T-helper 1 cell treated with Interleukin-12 subunit alpha and Interleukin-12 subunit beta and Interleukin-4 antibody, amounts not matched to agents 30 ng/mL and 1 ng/mL, for 36 hours (primary cell): ENCODE measurements around the gene PIGT. TPM values are rescaled to one million over a fixed set of nuclear protein-coding genes. Genes with fewer than 3 reads are reported as not detected.
"Not testable (repeated sequence)": the region's sequence is repeated elsewhere in the genome, so short reads cannot be mapped to it uniquely, and the experiment has no call there.

Experiments used
- intact Hi-C: fragments of 100-400 bp; cut with micrococcal nuclease; formaldehyde crosslinking; loops from one replicate; pipeline ENCODE4 v1.15.1; 2024
- total RNA-seq: library from RNA; stranded (reverse); gene quantifications from 2 replicates; pipeline ENCODE4 v1.2.3, GENCODE V29; 2022

PIGT gene
- total RNA-seq, 1 donor from 2014 or later, result 85.2 TPM

DNA sequence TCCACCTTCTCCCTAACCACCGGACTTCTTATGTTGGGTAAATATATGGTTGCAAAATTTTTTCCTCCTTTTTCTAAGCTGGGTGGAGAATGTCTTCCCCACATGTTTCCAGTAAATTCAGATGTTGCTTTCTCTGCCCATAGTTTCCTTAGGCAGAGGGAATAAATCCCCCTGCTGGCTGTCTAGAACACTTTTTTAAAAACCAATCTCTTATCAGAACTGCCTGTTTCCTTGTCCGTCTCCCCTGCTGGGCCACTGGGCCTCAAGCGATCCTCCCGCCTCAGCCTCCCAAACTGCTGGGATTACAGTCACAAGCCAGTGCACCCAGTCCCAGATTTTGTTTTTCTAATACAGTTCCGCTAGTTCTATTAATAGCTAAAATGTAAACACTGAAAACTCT lies 43.7 kb downstream of the PIGT start:
- intact Hi-C loops, result no loop called here

GRCh38 chr20:45461225-45461624 lies 45.3 kb downstream of the PIGT start:
- intact Hi-C loops, result no loop called here

DNA sequence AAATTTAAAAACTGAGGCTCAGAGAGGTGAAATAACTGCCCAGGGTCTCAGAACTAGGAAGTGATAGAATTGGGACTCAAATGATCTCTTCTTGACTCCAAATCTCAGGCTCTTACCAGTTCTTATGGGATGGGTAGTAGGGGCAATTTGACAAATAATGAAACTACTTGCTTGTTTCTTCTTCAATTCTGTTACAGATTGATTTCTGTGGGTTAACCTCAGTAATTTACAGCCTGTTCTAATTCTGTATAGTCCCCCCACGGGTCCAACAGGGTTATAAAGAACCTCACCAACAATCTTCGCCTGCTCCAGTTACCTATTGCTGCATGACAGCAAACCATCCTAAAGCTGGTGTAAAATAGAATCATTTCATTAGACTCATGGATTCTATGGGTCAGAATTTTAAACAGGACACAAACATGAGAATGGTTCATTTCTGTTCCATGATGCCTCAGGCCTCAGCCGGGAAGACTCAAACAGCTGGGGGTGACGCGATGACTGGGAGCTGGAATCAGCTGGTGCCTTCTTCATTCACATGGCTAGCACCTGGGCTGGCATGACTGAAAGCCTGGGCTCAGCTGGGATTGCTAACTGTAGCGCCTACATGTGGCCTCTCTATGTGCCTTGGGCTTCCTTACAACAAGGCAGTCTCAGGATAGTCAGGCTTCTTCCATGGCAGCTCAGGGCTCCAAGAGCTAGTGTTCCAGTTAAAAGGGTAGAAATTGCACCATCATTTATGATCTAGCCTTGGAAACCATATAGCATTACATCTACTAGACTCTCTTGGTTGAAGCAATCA lies 47.0 kb downstream of the PIGT start:
- intact Hi-C loops, result no loop called here

DNA sequence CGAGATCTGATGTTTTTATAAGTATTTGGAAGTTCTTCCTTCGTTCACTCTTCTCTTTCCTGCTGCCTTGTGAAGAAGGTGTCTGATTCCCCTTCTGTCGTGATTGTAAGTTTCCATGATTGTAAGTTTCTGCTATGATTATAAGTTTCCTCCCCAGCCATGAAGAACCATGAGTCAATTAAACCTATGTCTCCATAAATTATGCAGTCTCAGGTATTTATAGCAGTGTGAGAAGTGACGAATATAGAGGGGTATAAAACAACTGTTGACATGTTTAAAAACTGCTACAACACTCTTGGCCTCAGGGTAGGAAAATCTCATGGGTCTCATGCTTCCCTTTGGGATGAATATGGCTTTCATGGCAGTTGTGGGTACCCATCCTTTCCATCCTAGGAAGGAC lies 47.8 kb downstream of the PIGT start:
- intact Hi-C loops, result no loop called here

- intact Hi-C loops, result no loop called here
Observed at GRCh38 chr20:45465491-45466266, 49.7 kb downstream of the PIGT start.

- intact Hi-C loops, result no loop called here
Observed at GRCh38 chr20:45467172-45467571, 51.2 kb downstream of the PIGT start.

DNA sequence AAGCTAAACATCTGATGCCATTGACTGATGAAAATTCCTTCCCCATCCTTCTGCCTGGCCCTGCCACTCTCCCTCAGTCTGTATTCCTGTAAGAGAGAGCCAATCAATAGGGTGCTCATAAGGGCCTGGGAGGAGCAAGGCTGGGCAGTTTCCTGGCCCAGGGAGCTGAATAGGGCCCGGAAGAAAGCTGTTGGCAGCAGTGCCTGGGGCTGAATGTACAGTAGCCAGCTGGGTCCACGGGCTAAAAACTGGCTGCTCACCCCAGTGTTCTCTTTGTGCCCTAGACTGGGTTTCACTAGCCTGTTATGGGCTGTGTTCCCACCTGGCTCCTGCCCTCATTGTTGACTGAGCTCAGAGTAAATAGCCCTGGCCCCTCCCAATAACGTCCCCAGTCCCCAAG lies 51.9 kb downstream of the PIGT start:
- intact Hi-C loops, result no loop called here

GRCh38 chr20:45469336-45470261 lies 53.7 kb downstream of the PIGT start, which contains the start of gene WFDC2:
Gene WFDC2, plus strand, starts transcription at chr20:45469753. Its CDS starts 29 bp downstream, at chr20:45469782.
- intact Hi-C loops, result no loop called here

- intact Hi-C loops, result no loop called here
Observed at GRCh38 chr20:45470262-45470931, 54.5 kb downstream of the PIGT start.

DNA sequence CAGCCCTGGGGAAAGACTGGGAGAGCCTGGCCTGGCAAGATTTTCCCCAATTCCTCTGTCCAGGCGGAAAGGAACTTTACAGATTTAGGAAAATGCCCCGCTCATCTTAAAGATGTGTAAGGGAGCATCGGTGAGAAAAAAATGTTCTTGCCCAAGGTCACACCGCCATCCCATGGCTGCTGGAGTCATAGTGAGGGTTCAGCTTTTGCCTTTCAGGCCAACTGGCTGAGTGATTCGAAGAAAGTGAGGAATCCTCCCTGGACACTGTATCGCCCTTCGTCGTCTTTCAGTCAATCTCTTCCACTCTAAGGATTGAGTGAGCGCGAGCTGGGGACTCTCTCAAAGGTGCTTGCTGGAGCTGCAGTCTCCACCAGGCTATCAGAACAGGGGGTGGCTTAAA lies 55.0 kb downstream of the PIGT start:
- intact Hi-C loops, result no loop called here

- intact Hi-C loops, result not testable (repeated sequence)
Observed at GRCh38 chr20:45472286-45472685, 56.3 kb downstream of the PIGT start.

Other genes starting within 250 kb of the PIGT start
- not detected in 2 replicates for gene PI3, start 241.2 kb upstream of the PIGT start, total RNA-seq
- gene SEMG1, start 209.1 kb upstream of the PIGT start, total RNA-seq, result not detected in 2 replicates
- not detected in 2 replicates for gene SEMG2, start 194.8 kb upstream of the PIGT start, total RNA-seq
- 0.64 and 0.88 TPM in 2 replicates for gene SLPI, start 161.6 kb upstream of the PIGT start, total RNA-seq
- gene RBPJL, start 109.3 kb upstream of the PIGT start, total RNA-seq, result 0.17 TPM in 1 of 2 replicates, not detected in the other
- gene MATN4, start 107.8 kb upstream of the PIGT start, total RNA-seq, result 6.1 and 6.7 TPM in 2 replicates
- gene SDC4, start 67.7 kb upstream of the PIGT start, total RNA-seq, result 89.7 and 90.4 TPM in 2 replicates
- gene SYS1, start 53.0 kb upstream of the PIGT start, total RNA-seq, result 30.7 and 32.2 TPM in 2 replicates
- not detected in 2 replicates for gene TP53TG5, start 37.8 kb upstream of the PIGT start, total RNA-seq
- gene DBNDD2, start 7.9 kb upstream of the PIGT start, total RNA-seq, result 19.6 and 22.5 TPM in 2 replicates
- 0.34 TPM in 1 of 2 replicates, not detected in the other for gene WFDC2, start 53.6 kb downstream of the PIGT start, total RNA-seq
- gene SPINT3, start 99.5 kb downstream of the PIGT start, total RNA-seq, result not detected in 2 replicates
- not detected in 2 replicates for gene WFDC6, start 123.3 kb downstream of the PIGT start, total RNA-seq
- gene EPPIN, start 131.3 kb downstream of the PIGT start, total RNA-seq, result not detected in 2 replicates
- not detected in 2 replicates for gene WFDC8, start 163.1 kb downstream of the PIGT start, total RNA-seq
- gene WFDC10A, start 213.6 kb downstream of the PIGT start, total RNA-seq, result not detected in 2 replicates
- gene WFDC9, start 215.1 kb downstream of the PIGT start, total RNA-seq, result not detected in 2 replicates